DMS53 treated with DMSO at 0.1 percent for 48 hours (cell line): ENCODE measurements around the gene DAND5.
"Not testable (repeated sequence)": the region's sequence is repeated elsewhere in the genome, so short reads cannot be mapped to it uniquely, and the experiment has no call there.

ENCODE experiments used
- DNase-seq: peaks from one replicate; lab custom pipeline; 2025; ENCODE audit not compliant: unreplicated experiment; lab: John Stamatoyannopoulos, UW

DAND5 gene

DNA sequence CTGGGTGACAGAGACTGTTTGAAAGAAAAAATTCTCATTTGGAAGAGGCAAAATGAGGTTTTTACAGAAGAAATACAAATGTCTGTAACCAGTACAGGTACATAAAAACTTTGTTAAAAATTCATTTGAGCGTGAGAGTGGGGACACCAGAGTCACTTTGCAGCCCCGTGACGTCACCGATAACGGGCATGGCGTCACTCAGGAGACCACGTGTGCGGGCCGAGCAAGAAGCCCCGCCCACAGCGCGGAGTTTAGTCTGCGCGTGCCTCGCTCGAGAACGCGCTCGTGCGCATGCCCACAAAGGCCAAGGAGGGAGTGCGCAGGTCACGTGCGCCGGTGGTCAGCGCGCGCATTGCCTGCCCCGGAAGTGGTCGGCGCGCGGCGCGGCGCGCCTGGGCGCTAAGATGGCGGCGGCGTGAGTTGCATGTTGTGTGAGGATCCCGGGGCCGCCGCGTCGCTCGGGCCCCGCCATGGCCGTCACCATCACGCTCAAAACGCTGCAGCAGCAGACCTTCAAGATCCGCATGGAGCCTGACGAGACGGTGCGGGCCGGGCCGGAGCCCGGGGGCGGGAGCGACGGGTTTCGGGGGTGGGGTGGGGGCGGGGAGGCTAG lies 23.8 kb upstream of the DAND5 start, which contains the start of gene RAD23A:
RAD23A (plus strand) TSS at position 384 of the 613 bp plus-strand sequence; CDS start at position 471, 87 bp downstream.
- DNase-seq, result peak; percentile 85

DNA sequence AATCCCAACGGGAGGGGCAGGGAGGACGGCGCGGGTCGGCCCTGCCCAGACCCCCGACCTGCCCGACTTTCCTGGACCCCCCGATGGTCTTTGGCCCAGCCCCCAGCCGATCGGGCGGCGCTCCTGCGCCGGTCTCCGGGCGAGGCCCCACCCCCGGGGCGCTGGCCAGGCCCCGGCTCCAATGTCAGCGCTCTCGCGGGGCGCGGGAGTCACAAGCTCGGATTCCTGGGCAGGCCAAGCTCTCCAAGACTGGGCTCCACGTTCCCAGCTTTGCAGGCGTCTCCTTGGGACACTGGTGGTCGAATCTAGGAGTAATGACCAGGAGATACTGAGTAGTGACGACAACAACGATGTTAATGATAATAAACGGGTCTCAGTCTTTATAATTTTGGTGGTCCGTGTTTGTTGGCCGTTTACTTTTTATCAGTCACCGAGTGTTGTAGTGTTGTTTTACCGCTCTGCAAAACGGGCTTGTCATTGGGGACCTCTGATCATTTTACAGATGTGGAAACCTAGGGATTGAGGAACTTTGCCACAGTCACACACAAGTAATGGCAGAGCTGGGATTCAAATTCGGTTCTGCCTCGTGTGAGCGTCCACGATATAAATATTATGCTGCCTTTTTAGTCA lies 23.2 kb upstream of the DAND5 start:
- DNase-seq, result peak; percentile 22

DNA sequence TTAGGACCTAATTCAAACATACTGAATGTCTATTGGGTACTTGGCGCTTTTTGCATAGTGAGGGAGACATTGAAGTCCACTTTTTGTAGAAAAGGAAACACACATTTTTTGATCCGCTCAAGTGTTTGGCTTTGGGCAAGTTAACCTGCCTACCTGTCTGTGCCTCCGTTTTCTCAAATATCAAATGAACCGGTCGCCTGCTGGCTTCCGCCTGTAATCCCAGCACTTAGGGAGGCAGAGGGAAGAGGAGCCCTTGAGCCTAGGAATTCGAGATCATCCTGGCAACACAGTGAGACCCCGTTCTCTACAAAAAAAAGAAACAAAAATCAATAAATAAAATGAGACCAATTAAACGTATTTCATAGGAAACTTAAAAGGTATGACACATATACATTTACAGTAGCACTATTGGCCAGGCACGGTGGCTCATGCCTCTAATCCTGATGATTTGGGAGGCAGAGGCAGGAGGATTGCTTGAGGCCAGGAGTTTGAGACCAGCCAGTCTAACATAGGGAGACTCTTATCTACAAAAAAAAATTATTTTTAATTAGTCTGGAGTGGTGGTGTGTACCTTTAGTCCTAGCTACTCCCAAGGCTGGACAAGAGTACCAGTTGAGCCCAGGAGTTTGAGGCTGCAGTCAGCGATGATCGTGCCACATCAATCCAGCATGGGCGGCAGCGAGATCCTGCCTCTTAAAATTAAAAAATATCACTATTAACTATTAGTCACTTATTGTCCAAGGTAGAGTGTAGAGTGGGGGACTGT lies 22.5 kb upstream of the DAND5 start:
- DNase-seq, result no peak

DNA sequence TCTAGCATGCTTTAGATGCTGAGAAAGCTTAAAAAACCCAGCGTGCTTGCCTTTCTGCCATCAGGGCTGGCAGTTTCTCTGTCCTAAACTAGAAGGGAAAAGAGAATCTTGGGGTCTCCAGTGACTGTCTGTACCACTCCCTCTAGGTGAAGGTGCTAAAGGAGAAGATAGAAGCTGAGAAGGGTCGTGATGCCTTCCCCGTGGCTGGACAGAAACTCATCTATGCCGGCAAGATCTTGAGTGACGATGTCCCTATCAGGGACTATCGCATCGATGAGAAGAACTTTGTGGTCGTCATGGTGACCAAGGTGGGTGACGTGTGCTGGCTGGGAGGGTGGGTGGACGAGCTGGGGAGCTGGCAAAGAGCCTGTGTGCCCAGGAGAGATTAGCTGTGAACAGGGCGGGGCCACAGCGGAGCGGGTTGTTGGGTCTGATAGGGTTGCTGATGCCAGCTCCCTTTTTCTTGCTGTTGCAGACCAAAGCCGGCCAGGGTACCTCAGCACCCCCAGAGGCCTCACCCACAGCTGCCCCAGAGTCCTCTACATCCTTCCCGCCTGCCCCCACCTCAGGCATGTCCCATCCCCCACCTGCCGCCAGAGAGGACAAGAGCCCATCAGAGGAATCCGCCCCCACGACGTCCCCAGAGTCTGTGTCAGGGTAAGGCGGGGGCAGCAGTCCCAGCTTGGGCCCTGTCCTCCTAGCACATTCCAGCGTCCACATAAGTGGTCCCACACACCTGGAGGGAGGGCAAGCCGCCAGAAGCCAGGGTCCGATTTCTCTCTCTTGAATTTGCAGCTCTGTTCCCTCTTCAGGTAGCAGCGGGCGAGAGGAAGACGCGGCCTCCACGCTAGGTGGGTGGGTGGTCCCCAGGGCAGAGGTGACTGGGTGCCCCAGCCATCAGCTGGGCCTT lies 21.4 kb upstream of the DAND5 start:
- no peak for DNase-seq

DNA sequence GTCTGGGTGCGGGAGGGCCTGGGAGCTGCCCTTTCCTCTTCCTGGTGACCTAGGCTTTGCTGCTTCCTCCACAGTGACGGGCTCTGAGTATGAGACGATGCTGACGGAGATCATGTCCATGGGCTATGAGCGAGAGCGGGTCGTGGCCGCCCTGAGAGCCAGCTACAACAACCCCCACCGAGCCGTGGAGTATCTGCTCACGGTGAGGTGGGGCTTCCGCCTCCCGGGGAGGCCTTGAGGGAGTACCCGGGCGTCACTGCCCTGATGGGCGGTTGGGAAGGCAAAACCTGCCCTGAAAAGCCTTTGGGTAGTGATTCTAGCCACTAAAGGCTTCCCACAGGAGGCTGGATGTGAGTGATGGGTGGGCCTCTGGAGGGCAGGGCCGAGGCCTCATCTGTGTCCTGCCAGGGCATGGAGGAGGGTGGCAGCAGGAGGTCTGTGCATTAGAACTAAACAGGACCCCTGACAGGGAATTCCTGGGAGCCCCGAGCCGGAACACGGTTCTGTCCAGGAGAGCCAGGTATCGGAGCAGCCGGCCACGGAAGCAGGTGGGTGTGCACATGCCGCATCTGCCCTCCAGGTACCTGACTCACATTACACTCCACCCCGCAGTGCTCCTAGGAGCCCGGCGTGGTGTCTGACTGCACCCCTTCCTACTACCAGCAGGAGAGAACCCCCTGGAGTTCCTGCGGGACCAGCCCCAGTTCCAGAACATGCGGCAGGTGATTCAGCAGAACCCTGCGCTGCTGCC lies 20.6 kb upstream of the DAND5 start:
- DNase-seq, result no peak

DNA sequence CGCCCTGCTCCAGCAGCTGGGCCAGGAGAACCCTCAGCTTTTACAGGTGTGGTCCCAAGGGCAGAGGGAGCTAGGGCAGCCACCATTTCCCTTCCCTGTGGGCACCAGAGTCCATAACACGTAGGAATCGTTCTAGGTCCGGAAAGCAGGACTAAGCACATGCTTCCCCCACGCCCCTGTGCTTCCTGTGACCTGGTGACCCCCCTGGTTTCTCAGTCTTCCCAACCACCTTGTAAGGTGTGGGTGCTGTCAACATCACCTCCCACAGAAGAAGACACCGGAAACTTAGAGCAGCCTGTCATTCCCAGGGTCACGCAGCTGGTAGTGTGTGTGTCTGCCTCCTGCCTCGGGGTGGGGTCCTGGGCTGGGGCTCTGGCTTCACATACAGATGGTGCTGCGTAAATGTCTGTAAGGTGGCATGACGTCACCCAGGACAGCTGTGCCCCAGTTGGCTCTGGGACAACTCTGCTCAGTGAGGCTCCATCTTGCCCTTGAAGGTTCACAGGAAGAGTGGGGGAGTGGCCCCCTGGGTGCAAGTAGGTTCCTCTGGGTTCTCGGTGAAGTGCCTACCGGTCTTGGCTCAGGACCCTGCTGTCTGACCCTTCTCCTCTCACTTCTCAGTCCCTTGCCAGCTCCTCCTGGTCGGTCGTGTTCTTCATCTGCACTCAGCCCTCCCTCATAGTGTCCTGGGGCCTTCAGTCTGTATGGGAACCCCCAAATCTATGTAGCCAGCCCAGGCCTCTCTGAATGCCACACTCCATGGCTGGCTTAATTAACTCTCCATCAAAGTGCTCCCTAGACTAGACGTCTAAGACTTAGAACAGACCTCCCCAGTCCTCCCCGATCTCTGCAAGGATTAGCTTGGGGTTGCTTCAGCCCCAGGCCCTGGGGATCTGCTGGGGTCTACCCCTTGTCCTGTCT lies 19.8 kb upstream of the DAND5 start:
- DNase-seq, result no peak

DNA sequence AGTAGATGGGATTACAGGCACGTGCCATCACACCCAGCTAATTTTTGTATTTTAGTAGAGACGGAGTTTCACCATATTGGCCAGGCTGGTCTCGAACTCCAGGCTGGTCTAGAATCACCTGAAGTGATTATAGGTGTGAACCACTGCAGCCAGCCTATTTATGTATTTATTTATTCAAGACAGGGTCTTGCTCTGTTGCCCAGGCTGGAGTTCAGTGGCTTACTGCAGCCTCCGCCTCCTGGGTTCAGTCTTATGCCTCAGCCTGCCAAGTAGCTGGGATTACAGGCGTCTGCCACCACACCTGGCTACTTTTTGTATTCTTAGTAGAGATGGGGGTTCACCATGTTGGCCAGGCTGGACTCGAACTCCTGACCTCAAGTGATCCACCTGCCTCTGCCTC lies 17.3 kb upstream of the DAND5 start:
- DNase-seq, result not testable (repeated sequence)

DNA sequence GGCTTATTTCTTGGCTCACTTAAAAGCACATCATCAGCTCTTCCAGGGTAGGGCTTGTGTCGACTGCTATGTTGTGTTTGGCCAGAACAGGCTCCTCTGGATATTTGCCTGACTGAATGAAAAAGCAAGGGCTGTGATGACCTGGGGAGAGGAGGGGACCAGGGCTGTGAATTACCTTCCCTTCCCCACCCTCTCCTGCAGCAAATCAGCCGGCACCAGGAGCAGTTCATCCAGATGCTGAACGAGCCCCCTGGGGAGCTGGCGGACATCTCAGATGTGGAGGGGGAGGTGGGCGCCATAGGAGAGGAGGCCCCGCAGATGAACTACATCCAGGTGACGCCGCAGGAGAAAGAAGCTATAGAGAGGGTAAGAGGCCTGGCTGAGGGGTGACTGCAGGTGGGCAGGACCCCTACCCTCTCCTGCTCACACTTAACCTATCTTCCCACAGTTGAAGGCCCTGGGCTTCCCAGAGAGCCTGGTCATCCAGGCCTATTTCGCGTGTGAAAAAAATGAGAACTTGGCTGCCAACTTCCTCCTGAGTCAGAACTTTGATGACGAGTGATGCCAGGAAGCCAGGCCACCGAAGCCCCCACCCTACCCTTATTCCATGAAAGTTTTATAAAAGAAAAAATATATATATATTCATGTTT lies 16.8 kb upstream of the DAND5 start:
- no peak for DNase-seq

DNA sequence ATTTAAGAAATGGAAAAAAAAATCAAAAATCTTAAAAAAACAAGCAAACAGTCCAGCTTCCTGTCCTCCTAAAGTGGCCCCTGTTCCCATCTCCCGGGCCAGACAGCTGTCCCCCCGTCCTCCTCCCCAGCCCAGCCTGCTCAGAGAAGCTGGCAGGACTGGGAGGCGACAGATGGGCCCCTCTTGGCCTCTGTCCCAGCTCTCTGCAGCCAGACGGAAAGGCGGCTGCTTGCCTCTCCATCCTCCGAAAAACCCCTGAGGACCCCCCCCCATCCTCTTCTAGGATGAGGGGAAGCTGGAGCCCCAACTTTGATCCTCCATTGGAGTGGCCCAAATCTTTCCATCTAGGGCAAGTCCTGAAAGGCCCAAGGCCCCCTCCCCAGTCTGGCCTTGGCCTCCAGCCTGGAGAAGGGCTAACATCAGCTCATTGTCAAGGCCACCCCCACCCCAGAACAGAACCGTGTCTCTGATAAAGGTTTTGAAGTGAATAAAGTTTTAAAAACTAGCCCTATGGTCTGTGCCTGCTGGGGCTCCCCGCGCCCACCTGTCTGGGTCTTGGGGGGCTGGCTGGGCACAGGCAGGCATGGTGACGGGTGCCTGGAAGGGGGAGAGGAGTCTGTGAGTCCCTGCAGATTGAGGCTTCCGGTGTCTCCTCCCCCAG lies 16.1 kb upstream of the DAND5 start:
- no peak for DNase-seq

DNA sequence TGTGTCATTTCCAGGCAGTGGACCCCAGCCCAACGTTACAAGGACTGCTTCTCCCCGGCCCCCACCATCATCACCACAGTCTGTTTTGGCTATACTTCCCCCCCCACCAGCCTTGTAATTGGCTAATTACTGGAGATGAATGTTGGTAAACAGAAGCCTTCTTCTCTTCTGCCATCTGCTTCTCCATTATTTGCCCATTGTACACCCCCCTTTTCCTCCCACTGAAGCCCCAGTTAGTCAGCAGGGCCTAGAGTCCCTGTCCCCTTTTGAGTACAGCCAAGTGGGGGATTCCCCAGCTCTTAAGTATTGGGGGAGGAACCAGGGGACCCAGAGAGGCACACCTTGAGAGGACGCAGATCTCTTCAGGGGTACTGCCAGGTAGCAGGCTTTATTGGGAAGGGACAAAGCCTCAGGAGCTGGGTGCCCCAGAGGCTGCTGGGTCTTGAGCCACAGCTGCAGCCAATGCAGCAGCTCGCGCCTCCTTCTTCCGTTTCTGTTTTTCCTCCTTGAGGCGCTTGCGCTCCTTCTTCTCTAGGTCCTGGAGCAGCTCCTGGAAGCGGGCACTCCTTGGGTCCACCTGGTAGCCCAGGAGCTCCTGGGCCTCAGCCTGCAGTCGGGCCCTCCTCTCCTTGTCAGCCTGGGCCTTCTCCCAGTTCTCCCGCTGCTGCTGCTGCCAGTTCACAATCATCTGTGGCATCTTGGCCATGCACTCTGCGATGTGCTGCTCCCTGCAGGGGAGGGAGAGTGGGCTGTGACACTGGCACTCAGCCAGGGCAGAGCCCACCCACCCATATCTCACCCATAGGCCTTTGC lies 15.4 kb upstream of the DAND5 start:
- DNase-seq, result no peak

DNA sequence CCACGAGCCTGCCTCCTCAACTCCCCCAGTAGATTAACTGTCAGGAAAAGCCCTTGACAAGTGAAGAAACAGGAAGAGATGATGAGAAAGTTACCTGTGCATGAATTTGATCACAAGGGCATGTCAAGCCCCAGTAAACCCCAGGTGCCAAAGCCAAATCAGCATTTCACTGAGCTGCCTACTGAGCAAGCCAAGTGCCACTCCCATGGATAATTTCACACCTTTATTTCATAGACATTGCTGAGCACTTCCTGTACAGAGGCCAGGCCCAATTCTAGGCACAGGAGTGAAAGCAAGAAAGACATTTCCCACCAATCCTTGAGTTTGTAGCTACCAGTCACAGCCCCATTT lies 14.8 kb upstream of the DAND5 start:
- DNase-seq, result no peak

DNA sequence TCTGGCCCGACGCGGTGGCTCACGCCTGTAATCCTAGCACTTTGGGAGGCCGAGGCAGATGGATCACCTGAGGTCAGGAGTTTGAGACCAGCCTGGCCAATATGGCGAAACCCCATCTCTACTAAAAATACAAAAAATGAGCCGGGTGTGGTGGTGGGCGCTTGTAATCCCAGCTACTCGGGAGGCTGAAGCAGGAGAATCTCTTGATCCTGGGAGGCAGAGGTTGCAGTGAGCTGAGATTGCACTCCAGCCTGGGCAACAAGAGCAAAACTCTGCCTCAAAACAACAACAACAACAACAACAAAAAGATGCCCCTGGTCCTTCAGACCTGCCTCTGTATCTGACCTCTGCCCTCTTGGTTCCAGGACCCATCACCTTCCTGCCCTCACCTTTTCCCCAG lies 13.8 kb upstream of the DAND5 start:
- not testable (repeated sequence) for DNase-seq

DNA sequence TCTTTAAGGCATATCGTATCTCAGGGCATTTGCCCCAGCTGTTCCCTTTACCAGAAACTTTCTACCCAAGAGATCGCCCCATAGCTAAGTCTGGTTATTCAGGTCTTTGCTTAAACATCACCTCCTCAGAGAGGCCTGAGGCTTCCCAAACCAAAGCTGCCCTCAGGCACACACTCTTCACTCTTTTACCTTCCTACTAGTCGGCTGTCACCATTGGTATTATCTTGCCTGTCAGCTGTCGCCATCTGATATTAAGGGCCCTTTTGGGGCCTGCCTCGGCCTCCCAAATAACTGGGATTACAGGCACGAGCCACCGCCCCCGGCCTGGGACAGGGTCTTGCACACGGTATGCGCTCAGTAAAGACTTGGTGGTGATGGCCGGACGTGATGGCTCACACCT lies 13.4 kb upstream of the DAND5 start:
- DNase-seq, result no peak

DNA sequence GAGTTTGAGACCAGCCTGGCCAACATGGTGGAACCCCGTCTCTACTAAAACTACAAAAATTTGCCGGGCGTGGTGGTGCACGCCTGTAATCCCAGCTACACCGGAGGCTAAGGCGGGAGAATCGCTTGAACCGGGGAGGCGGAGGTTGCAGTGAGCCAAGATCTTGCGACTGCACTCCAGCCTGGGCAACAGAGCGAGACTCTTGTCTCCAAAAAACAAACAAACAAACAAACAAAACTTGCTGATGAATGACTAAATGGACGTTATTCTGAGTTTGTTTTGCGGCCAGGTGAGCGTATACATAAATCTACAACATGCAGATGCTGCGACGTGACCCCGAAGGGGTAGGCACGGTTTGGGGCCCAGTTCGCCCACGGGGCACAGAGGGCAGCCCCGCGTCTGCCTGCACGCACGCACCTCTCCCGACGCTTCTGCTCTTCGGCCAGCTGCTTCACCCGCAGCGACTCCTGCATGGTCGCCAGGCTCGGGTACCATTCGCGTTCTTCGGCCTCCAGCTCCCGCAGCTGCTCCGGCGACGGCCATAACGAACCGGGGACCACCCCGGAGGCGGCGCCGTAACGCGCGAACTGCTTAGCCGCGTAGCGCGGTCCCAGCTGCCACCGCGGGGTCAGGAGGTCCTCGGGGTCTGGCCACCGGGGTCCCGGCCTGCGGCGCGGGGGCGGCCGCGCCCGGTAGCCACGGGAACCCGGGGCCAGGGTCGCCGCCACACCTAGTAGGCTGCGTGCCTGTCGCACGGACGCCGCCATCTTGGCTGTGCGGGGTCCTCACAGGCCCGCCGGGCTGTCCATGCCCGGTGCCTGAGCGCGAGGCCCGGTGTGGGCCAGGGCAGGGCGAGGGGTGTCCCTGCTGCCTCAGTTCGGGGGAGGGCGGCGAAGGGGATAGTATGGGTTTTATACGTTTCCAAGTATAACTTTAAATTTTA lies 12.7 kb upstream of the DAND5 start, which contains the start of gene GADD45GIP1:
GADD45GIP1 (minus strand) TSS at position 778 of the 943 bp plus-strand sequence; CDS start at position 767, 11 bp downstream.
- peak; percentile 66 for DNase-seq

DNA sequence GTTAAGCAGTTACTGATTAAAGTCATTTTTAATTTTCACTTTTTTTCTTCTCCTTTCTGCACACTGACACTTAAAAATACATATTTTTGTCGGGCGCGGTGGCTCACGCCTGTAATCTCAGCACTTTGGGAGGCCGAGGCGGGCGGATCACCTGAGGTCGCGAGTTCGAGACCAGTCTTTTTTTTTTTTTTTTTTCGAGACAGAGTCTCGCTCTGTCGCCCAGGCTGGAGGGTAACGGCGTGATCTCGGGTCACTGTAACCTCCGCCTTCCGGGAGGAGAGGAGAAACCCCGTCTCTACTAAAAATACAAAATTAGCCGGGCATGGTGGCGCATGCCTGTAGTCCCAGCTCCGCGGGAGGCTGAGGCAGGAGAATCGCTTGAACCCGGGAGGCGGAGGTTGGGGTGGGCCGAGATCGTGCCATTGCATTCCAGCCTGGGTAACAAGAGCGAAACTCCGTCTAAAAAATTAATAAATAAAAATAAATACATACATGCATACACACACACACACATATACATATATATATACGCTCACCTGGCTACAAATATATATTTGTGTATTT lies 11.9 kb upstream of the DAND5 start:
- DNase-seq, result not testable (repeated sequence)

DNA sequence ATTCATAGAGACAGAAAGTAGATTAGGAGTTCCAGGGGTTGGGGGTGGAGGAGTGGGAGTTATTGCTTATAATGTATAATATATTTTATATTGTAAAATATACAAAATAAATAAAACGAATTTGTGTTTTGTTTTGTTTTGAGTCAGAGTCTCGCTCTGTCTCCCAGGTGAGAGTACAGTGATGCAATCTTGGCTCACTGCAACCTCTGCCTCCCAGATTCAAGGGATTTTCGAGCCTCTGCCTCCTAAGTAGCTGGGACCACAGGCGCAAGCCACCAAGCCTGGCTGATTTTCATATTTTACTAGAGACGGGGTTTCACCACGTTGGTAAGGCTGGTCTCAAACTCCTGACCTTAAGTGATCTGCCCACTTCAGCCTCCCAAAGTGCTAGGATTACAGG lies 9.9 kb upstream of the DAND5 start:
- no peak for DNase-seq
